Activated naive CD4-positive, alpha-beta T cell treated with anti-CD3 and anti-CD28 coated beads, Interleukin-2, amount 50 U/mL, for 72 hours (primary cell): ENCODE measurements around the gene C16orf89. TPM values are rescaled to one million over a fixed set of nuclear protein-coding genes. Genes with fewer than 3 reads are reported as not detected.

Experiments used
- ATAC-seq, 2 donors: fragments of 150-1000 bp; cut with Tn5 transposase; 2 replicates each; pipeline ENCODE4 v1.10.0; 2021; ENCODE audit warnings: mild to moderate bottlenecking in 2 of 2, moderate library complexity in 2 of 2
- DNase-seq, 2 donors: peaks; one replicate each; pipeline ENCODE4 v3.0.0; 2021 to 2022; ENCODE audit warnings: low spot score in 2 of 2
- H3K27ac Mint-ChIP-seq, 2 donors: one replicate each; pipeline ENCODE4 v1.8.0; 2022; ENCODE audit warnings: mild to moderate bottlenecking in 2 of 2, mixed read lengths in 2 of 2
- H3K36me3 Mint-ChIP-seq, 2 donors: one replicate each; pipeline ENCODE4 v1.8.0; 2022; ENCODE audit warnings: mixed read lengths in 2 of 2
- H3K9me3 Mint-ChIP-seq, 2 donors: one replicate each; pipeline ENCODE4 v1.8.0; 2022; ENCODE audit warnings: mixed read lengths in 2 of 2
- total RNA-seq, 2 donors: library from RNA; stranded (reverse); gene quantifications; one replicate each; pipeline ENCODE4 v1.2.3, GENCODE V29; 2022

C16orf89 gene
- total RNA-seq, 2 donors from 2014 or later = not detected

- Mint-ChIP-seq H3K36me3 (no peaks in the 10 kb centered on the region), H3K9me3 (no peaks in the 10 kb centered on the region), H3K27ac (no peak overlapping the region)
- no peak for DNase-seq
- no peak for ATAC-seq
These were observed 59.2 kb downstream of the C16orf89 start for GRCh38 chr16:5006348-5007193.

- ATAC-seq = no peak
- H3K9me3 Mint-ChIP-seq = no peaks in the 10 kb centered on the region
These were observed 59.8 kb downstream of the C16orf89 start for GRCh38 chr16:5005916-5006315.

DNA sequence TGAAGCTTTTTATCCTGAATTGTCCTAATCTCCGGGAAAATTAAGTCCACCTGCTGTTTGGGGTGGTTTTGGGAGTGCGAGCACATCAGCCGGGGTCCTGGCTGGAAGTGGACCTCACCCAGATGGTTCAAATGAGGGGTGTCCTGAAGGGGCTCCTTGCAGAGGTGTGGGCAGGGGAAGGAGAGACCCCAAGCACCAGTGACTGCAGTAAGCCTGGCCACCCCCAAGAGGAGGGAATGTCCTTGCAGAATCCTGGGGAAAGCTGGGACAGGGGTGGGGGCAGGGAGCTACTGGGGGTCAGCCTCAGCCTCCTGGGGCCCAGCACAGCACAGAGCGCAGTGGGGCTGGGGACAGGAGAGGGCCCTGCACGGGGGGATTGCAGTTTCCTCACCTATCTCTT, 61.4 kb downstream of the C16orf89 start:
- Mint-ChIP-seq H3K36me3 (no peaks in the 10 kb centered on the region), H3K9me3 (no peaks in the 10 kb centered on the region), H3K27ac (no peak overlapping the region)
- ATAC-seq = no peak
- no peak for DNase-seq

More at GRCh38 chr16:5005916-5006315, 59.8 kb downstream of the C16orf89 start:
- no peak for DNase-seq
- H3K27ac Mint-ChIP-seq = no peak overlapping the region
- H3K36me3 Mint-ChIP-seq = no peaks in the 10 kb centered on the region

- DNase-seq (no peak), ATAC-seq (no peak)
- Mint-ChIP-seq H3K9me3 (no peaks in the 10 kb centered on the region), H3K27ac (no peak overlapping the region), H3K36me3 (no peaks in the 10 kb centered on the region)
These were observed 61.9 kb downstream of the C16orf89 start for GRCh38 chr16:5003828-5004227.

- no peak for DNase-seq
- H3K27ac Mint-ChIP-seq = no peak overlapping the region
- H3K9me3 Mint-ChIP-seq = no peaks in the 10 kb centered on the region
- ATAC-seq = no peak
- H3K36me3 Mint-ChIP-seq = no peaks in the 10 kb centered on the region
These were observed 62.5 kb downstream of the C16orf89 start for GRCh38 chr16:5003211-5003610.

DNA sequence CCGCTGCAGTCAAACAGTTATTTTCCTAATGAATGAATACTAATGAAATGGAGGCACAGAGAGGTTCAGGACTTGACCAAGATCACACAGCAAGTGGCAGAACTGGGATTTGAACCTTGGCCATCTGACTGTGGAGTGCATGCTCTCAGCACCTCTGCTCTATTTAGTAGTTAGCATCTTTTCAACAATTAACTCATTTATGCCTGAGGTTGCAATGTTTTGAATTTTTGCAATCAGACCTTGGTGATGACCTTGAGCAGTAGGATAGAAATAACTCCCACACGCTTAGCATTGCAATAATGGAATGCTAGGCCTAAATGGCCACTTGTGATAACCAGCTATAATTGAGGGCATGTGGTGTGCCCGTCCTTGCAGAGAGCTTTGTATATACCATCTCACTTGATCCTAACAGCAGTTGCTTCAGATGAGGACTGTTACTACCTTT, 63.0 kb downstream of the C16orf89 start:
- no peak for DNase-seq
- no peak overlapping the region for H3K27ac Mint-ChIP-seq
- no peaks in the 10 kb centered on the region for H3K9me3 Mint-ChIP-seq
- ATAC-seq = no peak
- no peaks in the 10 kb centered on the region for H3K36me3 Mint-ChIP-seq

DNA sequence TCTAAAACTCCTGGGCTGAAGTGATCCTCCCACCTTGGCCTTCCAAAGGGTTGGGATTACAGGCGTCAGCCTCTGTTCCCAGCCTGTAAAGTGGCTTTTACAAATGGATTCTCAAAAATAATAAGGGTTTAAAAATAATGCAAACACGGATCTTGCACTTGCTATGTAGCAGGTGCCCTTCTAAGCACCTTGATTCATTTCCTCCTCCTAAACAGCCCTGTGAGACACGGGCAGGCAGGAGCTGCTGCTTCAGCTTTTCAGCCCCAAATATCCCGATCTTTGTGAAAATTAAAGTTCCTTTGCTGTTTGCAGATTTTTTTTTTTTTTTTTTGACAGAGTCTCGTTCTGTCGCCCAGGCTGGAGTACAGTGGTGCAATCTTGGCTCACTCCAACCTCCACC, 63.8 kb downstream of the C16orf89 start:
- Mint-ChIP-seq H3K36me3 (no peaks in the 10 kb centered on the region), H3K27ac (no peak overlapping the region), H3K9me3 (no peaks in the 10 kb centered on the region)
- DNase-seq = no peak
- no peak for ATAC-seq

DNA sequence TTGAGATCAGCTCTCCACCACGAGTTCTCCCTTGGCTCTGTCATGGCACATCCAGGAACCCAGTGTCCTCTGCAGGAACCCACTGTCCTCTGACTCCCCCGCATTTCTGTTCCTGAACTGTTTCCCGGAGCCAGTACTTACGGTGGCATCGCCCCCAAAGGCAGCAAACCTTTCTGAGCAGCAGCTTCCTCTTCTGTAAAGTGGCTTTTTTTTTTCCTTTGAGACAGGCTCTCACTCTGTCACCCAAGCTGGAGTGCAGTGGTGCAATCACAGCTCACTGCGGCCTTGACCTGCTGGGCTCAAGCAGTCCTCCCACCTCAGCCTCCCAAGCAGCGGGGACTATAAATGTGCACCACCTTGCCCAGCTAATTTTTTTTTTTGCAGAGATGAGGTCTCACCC, 64.2 kb downstream of the C16orf89 start:
- Mint-ChIP-seq H3K36me3 (no peaks in the 10 kb centered on the region), H3K27ac (no peak overlapping the region), H3K9me3 (no peaks in the 10 kb centered on the region)
- ATAC-seq = no peak
- DNase-seq = no peak

DNA sequence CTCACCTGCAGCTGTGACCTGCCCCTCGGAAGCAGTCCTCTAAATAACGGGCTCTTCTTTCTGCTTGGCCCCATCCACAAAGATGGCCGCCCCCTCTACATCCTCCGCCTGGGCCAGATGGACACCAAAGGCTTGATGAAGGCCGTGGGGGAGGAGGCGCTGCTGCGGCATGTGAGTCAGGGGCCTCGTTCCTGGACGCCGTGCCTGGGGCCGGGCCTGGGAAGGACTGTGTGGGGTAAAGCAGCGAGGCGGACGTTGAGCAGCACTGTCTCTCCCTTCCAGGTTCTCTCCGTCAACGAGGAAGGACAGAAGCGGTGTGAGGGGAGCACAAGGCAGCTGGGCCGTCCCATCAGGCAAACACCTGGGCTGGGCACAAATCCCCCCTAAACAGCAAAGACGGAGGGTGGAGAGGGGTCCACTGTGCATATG, 65.2 kb downstream of the C16orf89 start:
- ATAC-seq (no peak), DNase-seq (no peak)
- Mint-ChIP-seq H3K9me3 (no peaks in the 10 kb centered on the region), H3K27ac (no peak overlapping the region), H3K36me3 (no peaks in the 10 kb centered on the region)

DNA sequence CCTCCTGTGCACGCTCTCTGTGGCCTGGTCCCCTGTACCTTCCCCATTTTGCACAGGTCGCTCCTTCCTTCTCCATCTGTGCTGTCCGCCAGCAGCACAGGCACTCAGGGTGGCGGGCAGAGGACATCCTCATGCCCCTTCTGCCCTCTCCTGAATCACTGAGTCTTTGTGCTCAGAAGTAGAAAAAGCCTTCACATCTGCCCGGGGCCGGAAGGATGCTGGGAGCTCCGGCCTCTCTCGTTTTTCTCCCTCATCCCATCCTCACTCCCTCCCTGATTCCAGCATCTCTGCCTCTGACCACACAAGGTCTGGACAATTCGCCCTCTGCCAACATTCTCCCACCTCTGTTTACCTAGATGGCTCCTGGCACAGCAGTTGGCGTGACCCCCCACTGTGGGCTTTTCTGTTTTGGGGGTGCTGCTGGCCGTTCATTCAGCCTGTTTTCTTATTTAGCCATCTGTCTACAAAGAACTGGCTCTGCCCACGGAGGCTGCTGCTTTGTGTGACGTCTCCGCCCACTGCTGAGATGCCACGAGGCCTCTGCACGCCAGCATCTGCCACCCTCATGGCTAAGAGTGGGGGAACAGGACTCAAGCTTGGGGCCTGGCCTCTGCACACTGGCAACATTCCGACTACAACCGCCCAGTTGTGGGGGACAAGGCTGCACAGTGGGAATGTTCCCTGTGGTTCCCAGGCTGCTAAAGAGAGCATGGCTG, 70.9 kb downstream of the C16orf89 start:
- no peak overlapping the region for H3K27ac Mint-ChIP-seq
- ATAC-seq (no peak), DNase-seq (no peak)
- H3K9me3 Mint-ChIP-seq = no peaks in the 10 kb centered on the region
- H3K36me3 Mint-ChIP-seq = no peaks in the 10 kb centered on the region

Other genes starting within 250 kb of the C16orf89 start
- gene GLYR1, start 218.7 kb downstream of the C16orf89 start, total RNA-seq = 10 to 100 TPM; 70.3 to 80.9 TPM
- 10 to 100 TPM; 23.7 to 42.0 TPM for gene UBN1, start 218.5 kb downstream of the C16orf89 start, total RNA-seq
- not detected for gene PPL, start 128.8 kb downstream of the C16orf89 start, total RNA-seq
- 1 to 10 TPM in 1 of 2 donors, not detected in 1; 1.1 TPM for gene SEC14L5, start 107.6 kb downstream of the C16orf89 start, total RNA-seq
- 10 to 100 TPM in 1 of 2 donors, 1 to 10 TPM in 1; 7.1 to 11.2 TPM for gene NAGPA, start 32.0 kb downstream of the C16orf89 start, total RNA-seq
- gene ALG1, start 5.9 kb upstream of the C16orf89 start, total RNA-seq = 10 to 100 TPM; 11.0 to 20.8 TPM
- 10 to 100 TPM in 1 of 2 donors, 1 to 10 TPM in 1; 8.2 to 10.4 TPM for gene EEF2KMT, start 31.8 kb upstream of the C16orf89 start, total RNA-seq